Measurements from ENCODE around the gene CD3D. TPM values are rescaled to one million over a fixed set of nuclear protein-coding genes. Genes with fewer than 3 reads are reported as not detected.

The CD3D gene
- total RNA-seq, 1 donor from 2014 or later: 13.8 TPM

DNA sequence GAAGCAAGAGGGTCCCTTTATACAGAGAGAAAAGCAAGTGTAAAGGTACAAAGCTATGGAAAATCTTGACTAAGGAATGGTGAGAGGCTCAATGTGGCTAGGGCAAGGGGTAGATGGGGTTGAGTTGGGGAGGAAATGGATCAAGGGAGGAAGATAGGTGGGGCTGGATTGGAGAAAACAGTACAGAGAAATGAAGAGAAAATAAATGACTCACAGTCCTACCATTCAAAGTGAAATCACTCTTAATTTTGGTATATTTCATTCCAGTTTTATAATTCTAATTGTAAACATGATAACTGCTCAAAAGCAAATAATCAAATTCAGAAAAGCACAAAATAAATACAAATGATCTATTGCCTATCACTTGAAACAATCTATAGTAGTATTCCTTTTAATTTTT, 33.5 kb upstream of the CD3D start:
- Histone ChIP-seq H3K27ac (no peak overlapping the region), H3K27me3 (no peaks in the 10 kb centered on the region), H3K36me3 (peaks cover 8 to 90% of the 10 kb centered on the region in 2 donors), H3K9me3 (no peaks in the 10 kb centered on the region), H3K4me3 (no peak overlapping the region), H3K4me1 (no peaks in the 10 kb centered on the region)
- intact Hi-C loops (cut with DNase I): no loop called here
- TF ChIP-seq, protein P1, sequence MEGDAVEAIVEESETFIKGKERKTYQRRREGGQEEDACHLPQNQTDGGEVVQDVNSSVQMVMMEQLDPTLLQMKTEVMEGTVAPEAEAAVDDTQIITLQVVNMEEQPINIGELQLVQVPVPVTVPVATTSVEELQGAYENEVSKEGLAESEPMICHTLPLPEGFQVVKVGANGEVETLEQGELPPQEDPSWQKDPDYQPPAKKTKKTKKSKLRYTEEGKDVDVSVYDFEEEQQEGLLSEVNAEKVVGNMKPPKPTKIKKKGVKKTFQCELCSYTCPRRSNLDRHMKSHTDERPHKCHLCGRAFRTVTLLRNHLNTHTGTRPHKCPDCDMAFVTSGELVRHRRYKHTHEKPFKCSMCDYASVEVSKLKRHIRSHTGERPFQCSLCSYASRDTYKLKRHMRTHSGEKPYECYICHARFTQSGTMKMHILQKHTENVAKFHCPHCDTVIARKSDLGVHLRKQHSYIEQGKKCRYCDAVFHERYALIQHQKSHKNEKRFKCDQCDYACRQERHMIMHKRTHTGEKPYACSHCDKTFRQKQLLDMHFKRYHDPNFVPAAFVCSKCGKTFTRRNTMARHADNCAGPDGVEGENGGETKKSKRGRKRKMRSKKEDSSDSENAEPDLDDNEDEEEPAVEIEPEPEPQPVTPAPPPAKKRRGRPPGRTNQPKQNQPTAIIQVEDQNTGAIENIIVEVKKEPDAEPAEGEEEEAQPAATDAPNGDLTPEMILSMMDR (IDR thresholded peaks at IDR 0.05): no peak
- no peak for TF ChIP-seq POLR2AphosphoS5 (IDR thresholded peaks at IDR 0.05; ENCODE audit: insufficient read depth in 1 of 2, low read depth in 1 of 2)
- TF ChIP-seq POLR2A (IDR thresholded peaks at IDR 0.05): no peak
- no peak for DNase-seq (ENCODE audit: extremely low spot score in 2 of 2)

DNA sequence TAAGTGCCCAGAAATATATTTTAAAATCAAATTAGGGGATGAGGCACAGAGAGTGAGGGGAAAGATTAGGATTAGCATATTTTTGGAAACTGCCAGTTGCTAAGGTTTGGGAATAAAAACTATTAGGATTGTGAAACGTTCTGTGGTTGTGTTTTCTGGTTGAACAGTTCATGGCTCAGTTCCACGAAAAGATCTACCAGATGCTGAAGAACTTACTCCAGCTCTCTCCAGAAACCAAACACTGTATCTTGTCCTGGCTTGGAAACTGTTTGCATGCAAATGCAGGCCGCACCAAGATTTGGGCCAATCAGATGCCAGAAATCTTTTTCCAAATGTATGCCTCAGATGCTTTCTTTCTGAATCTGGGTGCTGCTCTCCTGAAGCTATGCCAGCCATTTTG, 32.2 kb upstream of the CD3D start:
- no peak for DNase-seq (ENCODE audit: extremely low spot score in 2 of 2)
- Histone ChIP-seq H3K27me3 (no peaks in the 10 kb centered on the region), H3K9me3 (no peaks in the 10 kb centered on the region), H3K27ac (no peak overlapping the region), H3K4me3 (no peak overlapping the region), H3K36me3 (peaks cover 11 to 91% of the 10 kb centered on the region in 2 donors), H3K4me1 (no peaks in the 10 kb centered on the region)
- intact Hi-C loops (cut with DNase I): no loop called here
- TF ChIP-seq POLR2AphosphoS5 (IDR thresholded peaks at IDR 0.05; ENCODE audit: insufficient read depth in 1 of 2, low read depth in 1 of 2) (no peak), POLR2A (IDR thresholded peaks at IDR 0.05) (no peak)
- TF ChIP-seq, protein P1 (IDR thresholded peaks at IDR 0.05): no peak

DNA sequence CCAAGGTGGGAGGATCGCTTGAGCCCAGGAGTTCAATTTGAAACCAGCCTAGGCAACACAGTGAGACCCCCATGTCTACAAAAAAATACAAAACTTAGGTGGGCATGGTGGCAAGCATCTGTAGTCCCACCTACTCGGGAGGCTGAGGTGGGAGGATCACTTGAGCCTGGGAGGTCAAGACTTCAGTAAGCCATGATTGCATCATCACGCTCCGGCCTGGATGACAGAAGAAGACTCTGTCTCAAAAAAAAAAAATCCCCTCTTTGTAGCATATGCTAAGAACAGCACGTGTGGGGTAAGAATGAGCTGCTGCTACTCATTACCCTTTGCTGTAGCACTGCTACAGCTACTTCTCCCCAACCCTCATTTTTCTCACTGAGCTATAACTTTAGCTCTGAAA, 31.4 kb upstream of the CD3D start:
- H3K36me3 ChIP-seq: peaks cover 8 to 91% of the 10 kb centered on the region in 2 donors
- TF ChIP-seq POLR2A (IDR thresholded peaks at IDR 0.05): no peak
- TF ChIP-seq, protein P1 (IDR thresholded peaks at IDR 0.05): no peak
- TF ChIP-seq POLR2AphosphoS5 (IDR thresholded peaks at IDR 0.05; ENCODE audit: insufficient read depth in 1 of 2, low read depth in 1 of 2): no peak

DNA sequence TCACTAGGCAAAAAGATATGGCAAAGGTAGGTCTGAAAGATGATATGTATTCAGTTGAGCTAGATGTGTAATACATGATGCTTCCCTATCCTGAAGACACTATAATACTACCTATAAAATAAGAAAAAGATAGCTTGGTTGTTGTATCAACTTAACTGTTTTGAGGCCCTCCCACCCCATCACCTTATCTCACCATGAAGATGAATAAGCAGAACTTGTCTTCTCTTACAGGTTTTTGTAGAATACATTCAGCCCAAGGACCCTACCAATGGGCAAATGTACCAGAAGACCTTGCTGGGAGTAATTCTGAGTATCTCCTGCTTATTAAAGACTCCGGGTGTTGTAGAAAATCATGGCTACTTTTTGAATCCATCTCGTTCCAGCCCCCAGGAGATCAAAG, 30.8 kb upstream of the CD3D start:
- no peak overlapping the region for H3K27ac ChIP-seq
- TF ChIP-seq POLR2A (IDR thresholded peaks at IDR 0.05): no peak
- TF ChIP-seq, protein P1 (IDR thresholded peaks at IDR 0.05): no peak
- H3K27me3 ChIP-seq: no peaks in the 10 kb centered on the region
- H3K9me3 ChIP-seq: no peaks in the 10 kb centered on the region
- H3K4me1 ChIP-seq: no peaks in the 10 kb centered on the region
- H3K4me3 ChIP-seq: no peak overlapping the region
- DNase-seq (ENCODE audit: extremely low spot score in 2 of 2): no peak
- intact Hi-C loops (cut with DNase I): no loop called here
- H3K36me3 ChIP-seq: peaks cover 8 to 91% of the 10 kb centered on the region in 2 donors

More for the DNA sequence above, 31.4 kb upstream of the CD3D start:
- H3K9me3 ChIP-seq: no peaks in the 10 kb centered on the region
- H3K27ac ChIP-seq: no peak overlapping the region
- DNase-seq (ENCODE audit: extremely low spot score in 2 of 2): no peak
- no peaks in the 10 kb centered on the region for H3K4me1 ChIP-seq
- no peaks in the 10 kb centered on the region for H3K27me3 ChIP-seq
- no peak overlapping the region for H3K4me3 ChIP-seq
- intact Hi-C loops (cut with DNase I): no loop called here

DNA sequence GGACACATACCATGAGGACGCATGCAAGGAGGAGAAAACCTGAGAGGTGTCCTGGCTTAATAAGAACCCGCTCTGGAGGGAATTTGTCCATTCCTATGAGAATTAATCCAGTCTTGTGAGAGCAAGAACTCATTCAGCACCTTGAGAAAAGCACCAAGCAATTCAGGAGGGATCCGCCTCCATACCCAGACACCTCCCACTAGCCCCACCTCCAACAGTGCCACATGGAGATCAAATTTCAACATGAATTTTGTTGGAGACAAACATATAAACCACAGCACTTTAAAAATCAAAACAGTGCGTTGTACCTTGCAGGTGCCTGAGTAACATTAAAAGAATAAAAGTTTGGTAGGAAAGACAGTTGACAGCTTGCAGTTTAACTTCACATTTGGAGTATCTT, 28.3 kb upstream of the CD3D start:
- no peaks in the 10 kb centered on the region for H3K27me3 ChIP-seq
- H3K9me3 ChIP-seq: no peaks in the 10 kb centered on the region
- TF ChIP-seq, protein P1 (IDR thresholded peaks at IDR 0.05): no peak
- TF ChIP-seq POLR2AphosphoS5 (IDR thresholded peaks at IDR 0.05; ENCODE audit: insufficient read depth in 1 of 2, low read depth in 1 of 2) (no peak), POLR2A (IDR thresholded peaks at IDR 0.05) (no peak)
- peaks cover 8 to 80% of the 10 kb centered on the region in 2 donors for H3K36me3 ChIP-seq
- no peak for DNase-seq (ENCODE audit: extremely low spot score in 2 of 2)
- H3K27ac ChIP-seq: no peak overlapping the region
- no peaks in the 10 kb centered on the region for H3K4me1 ChIP-seq
- H3K4me3 ChIP-seq: no peak overlapping the region
- intact Hi-C loops (cut with DNase I): no loop called here
